HG03432 (cell line): ENCODE results near the gene CGGBP1.

Experiments
- ATAC-seq: cut with Tn5 transposase; IDR thresholded peaks from one replicate; pipeline ENCODE4 v1.9.1; 2021; ENCODE audit warnings: mild to moderate bottlenecking, moderate library complexity; ENCODE audit not compliant: unreplicated experiment

The CGGBP1 gene

GRCh38 chr3:88058581-88059379, at the start of gene CGGBP1, which contains the start of gene ZNF654:
CGGBP1 (minus strand) TSS chr3:88059005; CDS start chr3:88055976, 3,029 bp downstream.
ZNF654 (plus strand) TSS chr3:88059255; CDS start chr3:88059320, 65 bp downstream.
- peak; percentile 92 for ATAC-seq

GRCh38 chr3:88105325-88105724, 46.5 kb upstream of the CGGBP1 start:
- ATAC-seq, result no peak

GRCh38 chr3:88101142-88101541, 42.3 kb upstream of the CGGBP1 start:
- ATAC-seq, result peak; percentile 90

GRCh38 chr3:88093266-88093665, 34.5 kb upstream of the CGGBP1 start:
- no peak for ATAC-seq

- no peak for ATAC-seq
Measured at GRCh38 chr3:88092270-88092669, 33.5 kb upstream of the CGGBP1 start.

- ATAC-seq, result no peak
Measured at GRCh38 chr3:88090681-88091080, 31.9 kb upstream of the CGGBP1 start.

GRCh38 chr3:88084097-88084501, 25.3 kb upstream of the CGGBP1 start:
- ATAC-seq, result no peak

GRCh38 chr3:88082854-88083253, 24.0 kb upstream of the CGGBP1 start:
- ATAC-seq, result no peak

GRCh38 chr3:88078932-88079331, 20.1 kb upstream of the CGGBP1 start:
- ATAC-seq, result no peak

GRCh38 chr3:88076712-88077111, 17.9 kb upstream of the CGGBP1 start:
- ATAC-seq, result no peak

GRCh38 chr3:88075497-88075896, 16.7 kb upstream of the CGGBP1 start:
- ATAC-seq, result no peak

GRCh38 chr3:88075072-88075471, 16.3 kb upstream of the CGGBP1 start:
- no peak for ATAC-seq

- ATAC-seq, result no peak
Measured at GRCh38 chr3:88061746-88062145, 2.9 kb upstream of the CGGBP1 start.

- no peak for ATAC-seq
Measured at GRCh38 chr3:88059380-88060170, 770 bp upstream of the CGGBP1 start.

- ATAC-seq, result no peak
Measured at GRCh38 chr3:88058306-88058580, 562 bp downstream of the CGGBP1 start.

GRCh38 chr3:88057630-88058305, 1.0 kb downstream of the CGGBP1 start:
- no peak for ATAC-seq

- ATAC-seq, result no peak
Measured at GRCh38 chr3:88046766-88047165, 12.0 kb downstream of the CGGBP1 start.

- ATAC-seq, result no peak
Measured at GRCh38 chr3:88044411-88044810, 14.4 kb downstream of the CGGBP1 start.

- ATAC-seq, result no peak
Measured at GRCh38 chr3:88041005-88041404, 17.8 kb downstream of the CGGBP1 start.

GRCh38 chr3:88040529-88040928, 18.3 kb downstream of the CGGBP1 start:
- no peak for ATAC-seq

- no peak for ATAC-seq
Measured at GRCh38 chr3:88038566-88038965, 20.2 kb downstream of the CGGBP1 start.

- no peak for ATAC-seq
Measured at GRCh38 chr3:88036221-88036620, 22.6 kb downstream of the CGGBP1 start.
